ENCODE results near the gene PAFAH1B1. TPM values are rescaled to one million over a fixed set of nuclear protein-coding genes. Genes with fewer than 3 reads are reported as not detected.
"Not testable (repeated sequence)": the region's sequence is repeated elsewhere in the genome, so short reads cannot be mapped to it uniquely, and the experiment has no call there.

The PAFAH1B1 gene
- total RNA-seq, 1 donor from 2014 or later = 87.5 TPM

DNA sequence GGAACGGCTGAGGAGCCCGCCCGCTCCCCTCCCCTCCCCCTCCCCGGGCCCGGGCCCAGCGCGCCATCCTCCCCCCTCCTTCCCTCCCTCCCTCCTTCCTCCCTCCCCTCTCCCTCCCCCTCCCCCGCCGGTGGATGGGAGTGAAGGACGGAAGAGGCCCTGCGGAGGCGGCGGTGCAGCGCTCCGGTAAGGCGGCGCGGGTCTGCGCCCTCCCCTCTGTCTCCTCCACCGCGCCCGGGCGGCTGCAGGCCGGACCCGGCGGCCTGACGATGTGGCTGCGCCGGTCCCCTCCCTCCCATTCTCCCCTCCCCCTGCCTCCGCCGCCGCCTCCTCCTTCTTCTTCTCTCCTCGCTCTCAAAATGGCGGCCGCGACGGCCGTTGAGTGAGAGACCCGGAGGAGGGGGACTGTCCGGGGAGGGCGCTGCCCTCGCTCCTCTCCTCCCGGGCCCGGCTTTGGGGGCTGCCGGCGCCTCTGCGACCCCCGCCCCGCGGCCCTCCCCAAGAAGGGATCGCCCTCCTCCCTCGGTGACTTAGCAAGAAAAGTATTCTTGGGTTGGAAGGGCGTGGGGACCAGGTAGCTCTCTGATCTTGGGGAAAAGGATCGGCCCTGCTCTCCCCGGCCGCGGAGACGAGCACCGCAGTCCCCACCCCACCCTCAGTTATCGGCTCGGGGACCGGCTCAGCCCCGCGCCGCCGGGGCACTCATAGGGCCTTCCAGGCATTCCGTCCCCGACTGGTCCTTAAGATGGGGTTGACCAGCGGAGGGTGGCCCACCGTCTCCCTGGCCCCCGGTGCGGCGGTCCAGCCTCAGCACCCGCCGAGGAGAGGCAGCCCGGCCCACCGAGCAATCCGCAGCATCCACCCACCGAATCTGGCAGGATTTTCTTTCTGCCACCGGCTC lies 617 bp downstream of the PAFAH1B1 start:
- no peak for DNase-seq (ENCODE audit: extremely low read depth, low read depth, low spot score)

DNA sequence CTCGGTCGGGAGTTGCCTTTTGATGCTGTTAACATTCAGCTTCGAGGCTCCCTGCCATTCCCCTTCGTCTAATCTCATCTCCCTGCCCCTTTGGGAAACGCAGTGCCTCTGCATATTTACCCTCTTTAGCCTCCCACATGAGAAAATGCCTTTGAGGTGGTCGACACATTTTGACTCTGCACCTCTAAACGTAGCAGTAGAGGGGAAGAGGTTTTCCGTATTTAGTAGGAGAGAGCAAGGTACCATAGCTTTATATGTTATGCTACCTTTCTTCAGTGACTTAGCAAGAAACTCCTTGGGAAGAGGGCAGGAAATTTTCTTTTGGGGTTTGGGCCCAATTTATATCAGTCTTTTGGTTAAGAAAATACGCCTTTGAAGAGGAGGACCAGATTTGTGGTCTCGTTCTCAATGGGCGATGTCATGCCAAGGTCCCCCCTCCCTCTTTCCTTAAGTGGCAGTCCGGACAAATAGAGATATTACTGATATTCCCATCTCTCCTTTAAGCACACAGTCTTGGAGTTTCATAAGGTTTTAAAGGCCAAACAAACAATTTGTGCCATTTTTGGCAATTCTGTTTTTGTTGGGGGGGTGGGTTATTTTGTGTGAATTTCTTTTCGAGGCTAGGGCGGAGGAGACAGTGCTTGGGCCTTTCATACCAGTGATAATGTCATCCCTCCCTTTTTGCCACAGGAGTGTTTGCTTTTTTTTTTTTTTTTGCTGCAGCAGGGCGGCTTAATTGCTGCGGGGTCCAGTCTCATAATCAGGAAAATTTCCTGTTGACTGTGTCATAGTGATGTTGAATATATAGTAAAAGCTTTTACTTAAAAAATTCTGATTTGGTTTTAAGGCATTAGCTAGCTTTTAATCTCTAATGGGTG lies 1.5 kb downstream of the PAFAH1B1 start:
- DNase-seq (ENCODE audit: extremely low read depth, low read depth, low spot score) = no peak

DNA sequence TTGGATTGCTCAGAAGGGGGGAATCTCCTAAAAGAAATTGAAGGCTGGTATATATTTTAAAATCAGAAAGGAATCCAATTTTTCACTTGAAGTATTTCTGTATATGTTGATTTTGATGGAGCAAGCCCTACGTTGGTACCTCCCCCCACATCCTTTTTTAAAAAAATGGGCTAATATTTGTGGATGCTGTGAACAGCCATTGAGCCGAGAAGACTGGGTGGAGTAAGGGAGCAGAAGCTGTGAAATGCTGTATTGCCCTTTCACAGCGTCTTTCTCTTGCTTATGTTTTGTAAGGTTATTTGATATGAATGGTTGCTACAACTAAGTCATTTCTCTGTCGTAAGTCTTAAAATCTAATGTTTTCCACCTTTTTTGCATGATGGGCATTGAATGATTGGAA lies 2.3 kb downstream of the PAFAH1B1 start:
- DNase-seq (ENCODE audit: extremely low read depth, low read depth, low spot score) = no peak

DNA sequence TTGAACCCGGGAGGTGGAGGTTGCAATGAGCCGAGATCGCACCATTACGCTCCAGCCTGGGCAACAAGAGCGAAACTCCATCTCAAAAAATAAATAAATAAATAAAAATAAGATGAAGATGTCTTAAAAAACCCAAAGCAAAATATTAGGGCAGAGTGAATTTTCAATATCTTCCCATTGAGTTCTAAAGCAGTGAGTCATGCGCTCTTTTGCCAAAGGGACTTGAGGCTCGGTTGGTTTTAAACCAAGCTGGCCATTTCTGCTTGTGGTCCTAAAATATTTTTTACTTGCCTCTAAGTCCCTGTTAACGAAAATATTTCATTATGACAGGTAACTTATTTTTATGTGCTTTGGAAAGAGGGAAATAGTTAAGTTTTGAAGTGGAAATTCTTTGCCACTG lies 4.7 kb downstream of the PAFAH1B1 start:
- DNase-seq (ENCODE audit: extremely low read depth, low read depth, low spot score) = no peak

DNA sequence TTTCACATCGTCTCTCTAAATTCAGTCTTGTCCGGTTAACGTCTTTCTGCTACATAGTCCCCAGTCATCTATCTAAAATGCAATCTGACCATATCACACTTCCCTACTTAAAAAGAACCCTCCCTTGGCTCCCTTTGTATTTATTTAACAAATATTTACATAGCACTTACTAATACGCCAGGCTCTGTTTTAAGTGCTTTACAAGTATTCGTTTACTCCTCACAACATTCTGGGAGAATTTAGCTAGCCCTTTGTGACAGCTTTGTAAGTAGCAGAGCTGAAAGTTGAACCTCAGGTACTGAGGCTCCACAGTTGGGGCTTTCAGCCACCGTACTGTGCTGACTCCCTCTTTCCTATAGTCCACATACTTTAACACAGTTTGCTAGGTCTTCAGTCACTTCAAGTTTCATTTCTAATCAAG lies 9.2 kb downstream of the PAFAH1B1 start:
- DNase-seq (ENCODE audit: extremely low read depth, low read depth, low spot score) = no peak

DNA sequence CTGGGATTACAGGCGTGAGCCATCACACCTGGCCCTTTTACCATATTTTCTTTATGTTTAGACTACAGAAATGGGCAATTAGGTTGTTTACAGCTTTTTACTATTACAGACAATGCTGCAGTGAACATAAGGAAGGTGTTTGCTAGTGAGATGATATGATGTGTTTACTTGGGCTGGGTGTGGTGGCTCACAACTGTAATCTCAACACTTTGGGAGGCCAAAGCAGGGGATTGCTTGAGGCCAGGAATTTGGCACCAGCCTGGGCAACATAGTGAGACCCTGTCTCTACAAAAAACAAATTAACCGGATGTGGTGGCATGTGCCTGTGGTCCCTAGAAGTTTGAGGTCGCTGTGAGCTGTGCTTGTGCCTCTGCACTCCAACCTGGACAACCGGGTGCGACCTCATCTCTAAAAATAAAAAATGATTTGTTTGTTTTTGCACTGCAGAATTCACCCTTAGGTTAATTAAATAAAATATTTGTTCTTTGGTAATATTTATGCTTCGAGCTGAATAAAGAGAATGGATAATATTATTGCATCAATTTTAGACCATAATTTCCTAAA lies 15.0 kb downstream of the PAFAH1B1 start:
- no peak for DNase-seq (ENCODE audit: extremely low read depth, low read depth, low spot score)

DNA sequence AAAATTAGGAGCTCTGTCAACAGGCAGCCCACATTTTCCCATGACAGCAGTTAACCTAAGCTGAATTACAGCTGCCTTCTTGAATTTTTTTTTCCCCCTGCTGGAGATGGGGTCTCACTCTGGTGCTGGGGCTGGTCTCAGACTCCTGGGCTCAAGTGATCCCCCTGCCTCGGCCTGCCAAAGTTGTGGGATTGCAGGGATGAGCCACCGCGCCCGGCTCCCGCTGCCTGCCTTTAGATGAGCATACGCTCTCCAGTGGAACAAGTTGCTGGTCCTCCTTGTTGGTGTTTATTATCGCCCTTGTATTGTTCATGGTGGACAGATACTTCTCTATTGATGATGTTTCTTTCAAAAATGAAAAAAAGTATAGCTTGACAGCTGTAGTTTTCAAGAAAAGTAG lies 15.6 kb downstream of the PAFAH1B1 start:
- DNase-seq (ENCODE audit: extremely low read depth, low read depth, low spot score) = no peak

DNA sequence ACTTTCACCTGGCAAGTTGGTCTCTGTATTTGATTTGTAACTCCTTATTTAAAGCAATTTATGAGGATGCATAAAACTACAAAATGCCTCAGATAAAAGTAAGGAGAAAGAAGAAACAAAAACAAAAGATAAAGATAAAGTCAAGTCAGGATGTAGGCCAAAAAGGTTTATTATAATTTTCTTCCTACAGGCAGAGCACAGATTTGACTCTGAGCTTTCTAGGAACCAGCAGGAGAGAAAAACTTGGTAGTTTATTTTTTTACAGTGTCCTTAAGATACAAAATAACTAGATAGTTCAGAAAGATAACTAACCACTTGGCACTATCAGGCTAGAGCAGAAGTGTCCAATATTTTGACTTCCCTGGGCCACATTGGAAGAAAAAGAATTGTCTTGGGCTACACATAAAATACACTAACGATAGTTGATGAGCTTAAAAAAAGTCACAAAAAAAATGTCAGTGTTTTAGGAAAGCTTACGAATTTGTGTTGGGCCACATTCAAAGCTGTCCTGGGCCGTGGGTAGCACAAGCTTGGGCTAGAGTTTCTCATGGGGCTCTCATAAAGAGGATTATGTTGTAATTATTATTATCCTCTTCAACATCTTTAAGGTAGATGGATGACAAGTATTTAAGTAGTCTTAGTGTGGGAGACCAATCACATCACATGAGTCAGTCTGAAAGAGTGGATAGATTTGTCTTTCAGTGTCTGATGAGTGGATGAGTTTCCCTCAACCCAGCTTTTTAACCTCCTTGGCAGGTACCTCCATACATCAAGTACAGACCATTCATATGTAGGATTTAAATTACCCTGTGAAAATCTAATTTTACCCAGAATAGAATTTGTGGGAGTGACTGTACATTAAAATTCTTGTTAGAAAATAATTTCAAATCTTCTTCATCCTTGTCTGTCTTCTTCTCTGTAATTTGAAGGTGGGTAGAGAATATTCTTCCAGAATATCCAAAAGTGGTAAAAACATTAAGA lies 17.0 kb downstream of the PAFAH1B1 start:
- no peak for DNase-seq (ENCODE audit: extremely low read depth, low read depth, low spot score)

DNA sequence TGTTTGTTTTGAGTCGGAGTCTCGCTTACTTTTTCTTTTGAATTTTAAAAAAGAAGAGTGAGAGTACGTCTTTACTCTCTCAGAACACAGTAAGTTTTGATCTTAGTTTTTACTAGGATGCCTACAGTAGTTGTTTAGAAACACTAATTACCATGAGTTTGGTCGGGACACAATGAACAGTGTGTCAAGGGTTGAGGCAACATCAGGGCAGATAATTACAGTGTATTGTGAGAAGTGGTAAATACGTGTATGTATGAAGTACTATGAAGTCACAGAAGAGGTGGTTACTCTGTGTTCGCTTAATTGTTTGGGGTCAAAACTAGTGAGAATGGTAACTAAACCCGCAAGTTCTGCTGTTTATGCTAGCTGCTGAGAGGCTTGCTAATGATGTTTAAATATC lies 18.2 kb downstream of the PAFAH1B1 start:
- DNase-seq (ENCODE audit: extremely low read depth, low read depth, low spot score) = no peak

DNA sequence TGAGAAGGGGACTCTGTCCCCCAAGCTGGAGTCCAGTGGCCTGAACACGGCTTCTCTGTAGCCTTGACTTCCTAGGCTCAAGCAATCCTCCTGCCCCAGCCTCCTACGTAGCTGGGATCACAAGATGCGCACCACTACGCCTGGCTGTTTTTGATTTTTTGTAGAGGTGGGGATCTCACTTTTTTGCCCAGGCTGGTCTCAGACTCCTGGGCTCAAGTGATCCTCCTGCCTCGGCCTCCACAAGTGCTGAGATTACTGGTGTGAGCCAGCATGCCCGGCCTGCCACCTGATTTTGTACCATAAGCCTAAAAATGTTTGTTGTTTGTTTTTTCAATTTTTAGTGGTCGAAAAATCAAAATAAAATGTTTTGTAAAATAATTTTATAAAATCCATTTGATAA lies 19.2 kb downstream of the PAFAH1B1 start:
- no peak for DNase-seq (ENCODE audit: extremely low read depth, low read depth, low spot score)

DNA sequence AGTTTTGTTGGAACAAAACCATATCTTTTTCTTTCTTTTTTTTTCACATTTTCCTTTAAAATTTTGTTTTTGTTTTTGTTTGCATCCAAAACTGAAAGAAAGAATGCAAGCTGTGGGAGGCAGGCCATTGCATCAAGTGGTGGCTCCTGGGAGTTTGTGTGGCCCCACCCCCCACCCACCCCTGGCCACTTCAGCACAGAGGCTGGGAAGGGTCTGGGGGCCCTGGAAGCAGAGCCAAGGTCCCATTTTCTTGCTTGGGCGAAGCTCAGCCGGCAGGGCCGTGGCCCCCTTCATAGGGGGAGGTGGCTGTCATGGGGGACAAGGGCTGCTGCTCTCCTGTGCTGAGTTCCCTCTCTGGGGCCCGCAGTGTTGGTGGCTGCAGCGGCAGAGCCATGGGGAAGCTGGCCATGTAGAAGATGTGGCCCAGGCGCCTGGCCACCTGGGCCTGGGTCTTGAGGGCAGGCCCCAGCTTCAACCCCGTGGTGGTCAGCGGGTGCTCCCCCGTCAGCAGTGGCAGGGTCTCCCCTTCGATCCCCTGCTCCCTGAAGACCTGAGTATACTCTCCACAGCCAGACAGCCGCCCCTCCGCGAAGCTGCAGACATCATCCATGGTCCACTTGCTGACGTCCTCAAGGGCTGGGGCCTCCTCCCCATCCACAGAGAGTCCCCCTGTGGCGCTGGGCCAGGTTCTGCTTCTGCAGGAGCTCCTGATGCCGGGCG lies 19.8 kb downstream of the PAFAH1B1 start:
- no peak for DNase-seq (ENCODE audit: extremely low read depth, low read depth, low spot score)

DNA sequence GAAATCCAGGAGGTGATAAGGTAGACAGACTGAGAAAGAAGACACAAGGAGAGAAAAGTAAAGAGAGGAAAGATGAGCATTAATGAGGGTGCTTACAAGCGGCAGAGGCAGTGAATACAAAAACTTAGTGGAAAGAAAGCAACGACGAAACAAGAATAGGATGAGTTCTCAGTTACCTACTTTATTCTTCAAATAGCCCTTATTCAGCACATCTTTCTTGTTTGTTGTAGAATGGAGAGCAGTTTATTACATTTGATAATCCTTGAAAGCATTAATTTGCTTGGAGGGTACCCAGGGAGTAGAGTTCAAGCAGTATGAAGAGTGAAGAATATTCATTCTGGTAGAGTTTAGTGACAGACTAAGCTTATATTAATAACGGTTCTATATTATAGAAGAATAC lies 22.4 kb downstream of the PAFAH1B1 start:
- no peak for DNase-seq (ENCODE audit: extremely low read depth, low read depth, low spot score)

DNA sequence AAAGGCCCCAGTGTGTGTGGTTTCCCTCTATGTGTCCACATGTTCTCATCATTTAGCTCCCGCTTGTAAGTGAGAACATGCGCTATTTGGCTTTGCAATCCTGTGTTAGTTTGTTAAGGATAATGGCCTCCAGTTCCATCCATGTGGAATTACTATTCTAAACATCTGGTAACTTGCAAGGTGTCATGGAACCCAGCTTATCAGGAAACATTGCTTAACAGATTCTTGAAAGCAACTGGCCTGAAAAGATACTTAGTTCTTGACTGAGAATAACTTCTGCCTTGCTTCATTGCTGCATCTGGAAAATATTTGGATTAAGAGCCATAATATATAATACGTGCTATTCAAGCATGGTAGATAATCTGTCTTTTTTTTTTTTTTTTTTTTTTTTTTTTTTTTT lies 27.8 kb downstream of the PAFAH1B1 start:
- DNase-seq (ENCODE audit: extremely low read depth, low read depth, low spot score) = no peak

DNA sequence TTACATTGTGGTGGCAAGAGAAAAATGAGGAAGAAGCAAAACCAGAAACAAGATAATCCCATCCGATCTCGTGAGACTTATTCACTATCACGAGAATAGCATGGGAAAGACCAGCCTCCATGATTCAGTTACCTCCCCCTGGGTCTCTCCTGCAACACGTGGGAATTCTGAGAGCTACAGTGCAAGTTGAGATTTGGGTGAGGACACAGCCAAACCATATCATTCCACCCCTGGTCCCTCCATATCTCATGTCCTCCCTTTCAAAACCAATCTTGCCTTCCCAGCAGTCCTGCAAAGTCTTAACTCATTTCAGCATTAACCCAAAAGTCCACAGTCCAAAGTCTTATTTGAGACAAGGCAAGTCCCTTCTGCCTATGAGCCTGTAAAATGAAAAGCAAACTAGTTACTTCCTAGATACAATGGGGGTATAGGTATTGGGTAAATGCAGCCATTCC lies 28.5 kb downstream of the PAFAH1B1 start:
- not testable (repeated sequence) for DNase-seq (ENCODE audit: extremely low read depth, low read depth, low spot score)

DNA sequence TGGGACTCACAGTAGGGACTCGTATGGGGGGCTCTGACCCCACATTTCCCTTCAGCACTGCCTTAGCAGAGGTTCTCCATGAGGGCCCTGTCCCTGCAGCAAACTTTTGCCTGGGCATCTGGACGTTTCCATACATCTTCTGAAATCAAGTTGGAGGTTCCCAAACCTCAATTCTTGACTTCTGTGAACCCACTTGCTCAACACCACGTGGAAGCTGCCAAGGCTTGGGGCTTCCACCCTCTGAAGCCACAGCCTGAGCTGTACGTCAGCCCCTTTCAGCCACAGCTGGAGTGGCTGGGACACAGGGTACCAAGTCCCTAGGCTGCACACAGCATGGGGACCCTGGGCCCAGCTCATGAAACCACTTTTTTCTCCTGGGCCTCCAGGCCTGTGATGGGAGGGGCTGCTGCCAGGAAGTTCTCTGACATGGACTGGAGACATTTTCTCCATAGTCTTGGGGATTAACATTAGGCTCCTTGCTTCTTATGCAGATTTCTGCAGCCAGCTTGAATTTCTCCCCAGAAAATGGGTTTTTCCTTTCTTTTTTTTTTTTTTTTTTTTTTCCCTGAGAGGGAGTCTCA lies 29.4 kb downstream of the PAFAH1B1 start:
- DNase-seq (ENCODE audit: extremely low read depth, low read depth, low spot score) = not testable (repeated sequence)

DNA sequence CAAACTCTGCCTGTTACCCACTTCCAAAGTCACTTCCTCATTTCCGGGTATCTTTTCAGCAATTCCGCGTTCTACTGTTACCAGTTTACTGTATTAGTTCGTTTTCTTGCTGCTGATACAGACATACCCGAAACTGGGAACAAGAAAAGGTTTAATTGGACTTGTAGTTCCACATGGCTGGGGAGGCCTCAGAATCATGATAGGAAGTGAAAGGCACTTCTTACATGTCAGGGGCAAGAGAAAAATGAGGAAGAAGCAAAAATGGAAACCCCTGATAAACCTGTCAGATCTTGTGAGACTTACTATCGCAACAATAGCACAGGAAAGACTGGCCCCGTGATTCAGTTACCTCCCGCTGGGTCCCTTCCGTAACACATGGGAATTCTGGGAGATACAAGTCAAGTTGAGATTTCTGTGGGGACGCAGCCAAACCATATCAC lies 30.9 kb downstream of the PAFAH1B1 start:
- DNase-seq (ENCODE audit: extremely low read depth, low read depth, low spot score) = no peak

DNA sequence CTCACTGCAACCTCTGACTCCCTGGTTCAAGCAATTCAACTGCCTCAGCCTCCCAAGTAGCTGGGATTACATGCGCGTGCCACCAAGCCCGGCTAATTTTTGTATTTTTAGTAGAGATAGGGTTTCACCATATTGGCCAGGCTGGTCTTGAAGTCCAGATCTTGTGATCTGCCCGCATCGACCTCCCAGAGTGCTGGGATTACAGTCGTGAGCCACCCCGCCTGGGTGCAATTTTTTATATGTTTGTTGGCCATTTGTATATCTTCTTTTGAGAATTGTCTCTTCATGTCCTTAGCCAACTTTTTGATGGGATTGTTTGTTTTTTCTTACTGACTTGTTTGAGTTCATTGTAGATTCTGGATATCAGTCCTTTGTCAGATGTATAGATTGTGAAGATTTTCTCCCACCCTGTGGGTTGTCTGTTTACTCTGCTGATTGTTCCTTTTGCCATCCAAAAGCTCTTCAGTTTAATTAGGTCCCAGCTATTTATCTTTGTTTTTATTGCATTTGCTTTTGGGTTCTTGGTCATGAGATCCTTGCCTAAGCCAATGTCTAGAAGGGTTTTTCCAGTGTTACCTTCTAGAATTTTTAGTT lies 33.3 kb downstream of the PAFAH1B1 start:
- DNase-seq (ENCODE audit: extremely low read depth, low read depth, low spot score) = not testable (repeated sequence)

DNA sequence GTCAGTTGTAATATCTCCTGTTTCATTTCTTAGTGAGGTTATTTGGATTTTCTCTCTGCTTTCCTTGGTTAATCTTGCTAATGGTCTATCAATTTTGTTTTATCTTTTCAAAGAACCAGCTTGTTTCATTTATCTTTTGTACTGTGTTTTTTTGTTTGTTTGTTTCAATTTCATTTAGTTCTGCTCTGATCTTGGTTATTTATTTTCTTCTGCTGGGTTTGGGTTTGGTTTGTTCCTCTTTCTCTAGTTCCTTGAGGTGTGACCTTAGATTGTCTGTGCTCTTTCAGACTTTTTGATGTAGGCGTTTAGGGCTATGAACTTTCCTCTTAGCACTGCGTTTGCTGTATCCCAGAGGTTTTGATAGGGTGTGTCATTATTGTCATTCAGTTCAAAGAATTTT lies 35.5 kb downstream of the PAFAH1B1 start:
- not testable (repeated sequence) for DNase-seq (ENCODE audit: extremely low read depth, low read depth, low spot score)

DNA sequence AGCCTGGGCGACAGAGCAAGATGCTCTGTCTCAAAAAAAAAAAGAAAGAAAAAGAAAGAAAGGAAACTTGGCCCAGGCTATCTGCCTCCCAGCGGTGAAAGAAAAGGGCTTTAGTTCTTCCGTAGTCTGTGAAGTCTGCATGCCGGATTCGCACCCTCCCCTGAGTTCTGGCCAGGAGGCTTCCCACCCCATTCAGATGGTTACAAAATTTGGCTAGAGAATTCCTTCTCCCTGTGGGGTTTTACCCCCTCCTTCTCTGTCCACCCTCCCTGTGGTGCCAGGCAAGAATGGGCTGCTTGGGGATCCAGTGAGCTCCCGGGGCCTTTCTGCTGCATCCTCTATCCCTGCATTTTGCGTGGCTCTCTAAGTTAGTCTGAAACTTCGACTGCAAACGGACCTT lies 37.8 kb downstream of the PAFAH1B1 start:
- no peak for DNase-seq (ENCODE audit: extremely low read depth, low read depth, low spot score)
